ENCODE data around the gene C14orf39. TPM values are rescaled to one million over a fixed set of nuclear protein-coding genes. Genes with fewer than 3 reads are reported as not detected.

C14orf39 gene
- total and polyA plus RNA-seq, 2 of the 8 experiments (the other 6 are each of a cell fraction or from before 2014, with no cell fraction given): 0.18 to 1.2 TPM

DNA sequence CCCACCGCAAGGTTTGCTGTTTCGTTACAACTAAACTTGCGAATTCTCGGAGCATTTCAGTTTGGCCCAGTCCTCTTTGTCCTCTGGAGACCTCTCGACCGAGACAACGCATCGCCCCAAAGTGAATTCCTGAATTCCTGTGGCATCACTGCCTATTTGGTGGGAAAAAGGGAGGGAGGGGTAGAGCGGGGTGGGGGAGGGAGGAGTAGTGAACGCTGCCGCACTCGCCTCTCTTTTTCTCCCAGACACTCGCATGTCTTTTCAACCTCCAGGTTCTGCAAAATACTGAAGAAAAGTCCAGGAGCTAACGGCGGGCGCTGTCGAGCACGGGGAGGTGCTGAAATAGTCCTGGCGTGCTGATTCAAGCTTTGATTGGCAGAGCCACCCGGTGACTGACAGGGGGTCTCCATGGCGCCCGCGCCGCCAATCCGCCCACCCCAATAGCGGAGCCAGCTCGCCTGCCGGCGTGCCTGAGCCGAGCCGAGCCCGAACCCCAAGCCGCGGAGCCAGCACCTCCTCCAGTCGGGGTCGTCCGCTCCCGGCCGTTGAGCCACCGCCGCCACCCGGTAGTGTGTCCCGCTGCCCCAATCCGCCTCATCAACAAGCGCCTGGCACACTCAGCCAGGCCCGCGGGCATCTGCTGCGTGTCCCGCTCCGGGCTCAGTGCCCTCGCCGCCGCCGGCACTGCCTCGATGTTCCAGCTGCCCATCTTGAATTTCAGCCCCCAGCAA is 23.0 kb upstream of the C14orf39 start, which contains the start of gene SIX6 (continued):
- TF ChIP-seq, protein P1, sequence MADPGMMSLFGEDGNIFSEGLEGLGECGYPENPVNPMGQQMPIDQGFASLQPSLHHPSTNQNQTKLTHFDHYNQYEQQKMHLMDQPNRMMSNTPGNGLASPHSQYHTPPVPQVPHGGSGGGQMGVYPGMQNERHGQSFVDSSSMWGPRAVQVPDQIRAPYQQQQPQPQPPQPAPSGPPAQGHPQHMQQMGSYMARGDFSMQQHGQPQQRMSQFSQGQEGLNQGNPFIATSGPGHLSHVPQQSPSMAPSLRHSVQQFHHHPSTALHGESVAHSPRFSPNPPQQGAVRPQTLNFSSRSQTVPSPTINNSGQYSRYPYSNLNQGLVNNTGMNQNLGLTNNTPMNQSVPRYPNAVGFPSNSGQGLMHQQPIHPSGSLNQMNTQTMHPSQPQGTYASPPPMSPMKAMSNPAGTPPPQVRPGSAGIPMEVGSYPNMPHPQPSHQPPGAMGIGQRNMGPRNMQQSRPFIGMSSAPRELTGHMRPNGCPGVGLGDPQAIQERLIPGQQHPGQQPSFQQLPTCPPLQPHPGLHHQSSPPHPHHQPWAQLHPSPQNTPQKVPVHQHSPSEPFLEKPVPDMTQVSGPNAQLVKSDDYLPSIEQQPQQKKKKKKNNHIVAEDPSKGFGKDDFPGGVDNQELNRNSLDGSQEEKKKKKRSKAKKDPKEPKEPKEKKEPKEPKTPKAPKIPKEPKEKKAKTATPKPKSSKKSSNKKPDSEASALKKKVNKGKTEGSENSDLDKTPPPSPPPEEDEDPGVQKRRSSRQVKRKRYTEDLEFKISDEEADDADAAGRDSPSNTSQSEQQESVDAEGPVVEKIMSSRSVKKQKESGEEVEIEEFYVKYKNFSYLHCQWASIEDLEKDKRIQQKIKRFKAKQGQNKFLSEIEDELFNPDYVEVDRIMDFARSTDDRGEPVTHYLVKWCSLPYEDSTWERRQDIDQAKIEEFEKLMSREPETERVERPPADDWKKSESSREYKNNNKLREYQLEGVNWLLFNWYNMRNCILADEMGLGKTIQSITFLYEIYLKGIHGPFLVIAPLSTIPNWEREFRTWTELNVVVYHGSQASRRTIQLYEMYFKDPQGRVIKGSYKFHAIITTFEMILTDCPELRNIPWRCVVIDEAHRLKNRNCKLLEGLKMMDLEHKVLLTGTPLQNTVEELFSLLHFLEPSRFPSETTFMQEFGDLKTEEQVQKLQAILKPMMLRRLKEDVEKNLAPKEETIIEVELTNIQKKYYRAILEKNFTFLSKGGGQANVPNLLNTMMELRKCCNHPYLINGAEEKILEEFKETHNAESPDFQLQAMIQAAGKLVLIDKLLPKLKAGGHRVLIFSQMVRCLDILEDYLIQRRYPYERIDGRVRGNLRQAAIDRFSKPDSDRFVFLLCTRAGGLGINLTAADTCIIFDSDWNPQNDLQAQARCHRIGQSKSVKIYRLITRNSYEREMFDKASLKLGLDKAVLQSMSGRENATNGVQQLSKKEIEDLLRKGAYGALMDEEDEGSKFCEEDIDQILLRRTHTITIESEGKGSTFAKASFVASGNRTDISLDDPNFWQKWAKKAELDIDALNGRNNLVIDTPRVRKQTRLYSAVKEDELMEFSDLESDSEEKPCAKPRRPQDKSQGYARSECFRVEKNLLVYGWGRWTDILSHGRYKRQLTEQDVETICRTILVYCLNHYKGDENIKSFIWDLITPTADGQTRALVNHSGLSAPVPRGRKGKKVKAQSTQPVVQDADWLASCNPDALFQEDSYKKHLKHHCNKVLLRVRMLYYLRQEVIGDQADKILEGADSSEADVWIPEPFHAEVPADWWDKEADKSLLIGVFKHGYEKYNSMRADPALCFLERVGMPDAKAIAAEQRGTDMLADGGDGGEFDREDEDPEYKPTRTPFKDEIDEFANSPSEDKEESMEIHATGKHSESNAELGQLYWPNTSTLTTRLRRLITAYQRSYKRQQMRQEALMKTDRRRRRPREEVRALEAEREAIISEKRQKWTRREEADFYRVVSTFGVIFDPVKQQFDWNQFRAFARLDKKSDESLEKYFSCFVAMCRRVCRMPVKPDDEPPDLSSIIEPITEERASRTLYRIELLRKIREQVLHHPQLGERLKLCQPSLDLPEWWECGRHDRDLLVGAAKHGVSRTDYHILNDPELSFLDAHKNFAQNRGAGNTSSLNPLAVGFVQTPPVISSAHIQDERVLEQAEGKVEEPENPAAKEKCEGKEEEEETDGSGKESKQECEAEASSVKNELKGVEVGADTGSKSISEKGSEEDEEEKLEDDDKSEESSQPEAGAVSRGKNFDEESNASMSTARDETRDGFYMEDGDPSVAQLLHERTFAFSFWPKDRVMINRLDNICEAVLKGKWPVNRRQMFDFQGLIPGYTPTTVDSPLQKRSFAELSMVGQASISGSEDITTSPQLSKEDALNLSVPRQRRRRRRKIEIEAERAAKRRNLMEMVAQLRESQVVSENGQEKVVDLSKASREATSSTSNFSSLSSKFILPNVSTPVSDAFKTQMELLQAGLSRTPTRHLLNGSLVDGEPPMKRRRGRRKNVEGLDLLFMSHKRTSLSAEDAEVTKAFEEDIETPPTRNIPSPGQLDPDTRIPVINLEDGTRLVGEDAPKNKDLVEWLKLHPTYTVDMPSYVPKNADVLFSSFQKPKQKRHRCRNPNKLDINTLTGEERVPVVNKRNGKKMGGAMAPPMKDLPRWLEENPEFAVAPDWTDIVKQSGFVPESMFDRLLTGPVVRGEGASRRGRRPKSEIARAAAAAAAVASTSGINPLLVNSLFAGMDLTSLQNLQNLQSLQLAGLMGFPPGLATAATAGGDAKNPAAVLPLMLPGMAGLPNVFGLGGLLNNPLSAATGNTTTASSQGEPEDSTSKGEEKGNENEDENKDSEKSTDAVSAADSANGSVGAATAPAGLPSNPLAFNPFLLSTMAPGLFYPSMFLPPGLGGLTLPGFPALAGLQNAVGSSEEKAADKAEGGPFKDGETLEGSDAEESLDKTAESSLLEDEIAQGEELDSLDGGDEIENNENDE (IDR thresholded peaks at IDR 0.05; ENCODE audit: insufficient replicate concordance, low read length): peak; percentile 43
- TF ChIP-seq NRF1 (IDR thresholded peaks at IDR 0.05; ENCODE audit: low read depth, low read length) (no peak), KDM4A (IDR thresholded peaks at IDR 0.05; ENCODE audit: low read depth, low read length, severe bottlenecking) (peak; percentile 76), CTBP2 (IDR thresholded peaks at IDR 0.05; ENCODE audit: borderline replicate concordance, insufficient read depth, insufficient read length, low read length) (peak; percentile 67), RNF2 (IDR thresholded peaks at IDR 0.05; ENCODE audit: borderline replicate concordance, low read depth, low read length, missing control alignments, poor library complexity, severe bottlenecking) (no peak), TAF1 (IDR thresholded peaks at IDR 0.05; ENCODE audit: low read depth, low read length) (no peak), E2F6 (IDR thresholded peaks at IDR 0.05) (no peak; the same call in 1 of the 2 replicates), ZNF274 (IDR thresholded peaks at IDR 0.05; ENCODE audit: borderline replicate concordance, extremely low read depth, low read length) (no peak), SP1 (IDR thresholded peaks at IDR 0.05; ENCODE audit: low read depth, low read length) (no peak)

Data from H1 (cell line).